ENCODE measurements around the gene ELP4. TPM values are rescaled to one million over a fixed set of nuclear protein-coding genes. Genes with fewer than 3 reads are reported as not detected.
"Not testable (repeated sequence)": the region's sequence is repeated elsewhere in the genome, so short reads cannot be mapped to it uniquely, and the experiment has no call there.

Gene ELP4
- total RNA-seq, 2 experiments from 2014 or later, result 23.0 to 23.3 TPM

- H3K4me3 Mint-ChIP-seq, result no peak overlapping the region
- CTCF ChIA-PET, result interaction anchor here (3.0 kb wide), 1 partner anchor 11 kb away, joined by 8 read pairs; no protein-coding TSS in a partner anchor
- no peak overlapping the region for H3K27ac Mint-ChIP-seq
Measured at GRCh38 chr11:31651822-31652221, 142.3 kb downstream of the ELP4 start.

GRCh38 chr11:31652528-31652927, 143.0 kb downstream of the ELP4 start:
- Mint-ChIP-seq H3K4me1 (ENCODE audit: low read depth) (no peaks in the 10 kb centered on the region), H3K36me3 (ENCODE audit: low read depth) (peaks cover 4% of the 10 kb centered on the region), H3K9me3 (ENCODE audit: insufficient read depth) (no peaks in the 10 kb centered on the region), H3K27ac (no peak overlapping the region), H3K4me3 (no peak overlapping the region), H3K27me3 (ENCODE audit: low read depth) (no peaks in the 10 kb centered on the region)
- CTCF ChIA-PET, result no interaction called here
- ATAC-seq, result no peak
- DNase-seq, result no peak
- POLR2A ChIA-PET, result no interaction called here

More at GRCh38 chr11:31651822-31652221, 142.3 kb downstream of the ELP4 start:
- ATAC-seq, result no peak
- DNase-seq, result no peak
- no peaks in the 10 kb centered on the region for H3K4me1 Mint-ChIP-seq (ENCODE audit: low read depth)
- H3K36me3 Mint-ChIP-seq (ENCODE audit: low read depth), result peaks cover 4% of the 10 kb centered on the region
- no peaks in the 10 kb centered on the region for H3K27me3 Mint-ChIP-seq (ENCODE audit: low read depth)
- H3K9me3 Mint-ChIP-seq (ENCODE audit: insufficient read depth), result no peaks in the 10 kb centered on the region
- POLR2A ChIA-PET, result no interaction called here

GRCh38 chr11:31655483-31655882, 145.9 kb downstream of the ELP4 start:
- Mint-ChIP-seq H3K36me3 (ENCODE audit: low read depth) (peaks cover 4% of the 10 kb centered on the region), H3K27ac (no peak overlapping the region), H3K9me3 (ENCODE audit: insufficient read depth) (no peaks in the 10 kb centered on the region), H3K4me1 (ENCODE audit: low read depth) (no peaks in the 10 kb centered on the region), H3K27me3 (ENCODE audit: low read depth) (no peaks in the 10 kb centered on the region), H3K4me3 (no peak overlapping the region)
- no peak for ATAC-seq
- no peak for DNase-seq
- CTCF ChIA-PET, result no interaction called here
- POLR2A ChIA-PET, result no interaction called here

GRCh38 chr11:31656051-31656450, 146.5 kb downstream of the ELP4 start:
- no peaks in the 10 kb centered on the region for H3K27me3 Mint-ChIP-seq (ENCODE audit: low read depth)
- no peak overlapping the region for H3K4me3 Mint-ChIP-seq
- DNase-seq, result no peak
- POLR2A ChIA-PET, result no interaction called here
- H3K36me3 Mint-ChIP-seq (ENCODE audit: low read depth), result peaks cover 4% of the 10 kb centered on the region
- no peak overlapping the region for H3K27ac Mint-ChIP-seq
- ATAC-seq, result no peak
- H3K9me3 Mint-ChIP-seq (ENCODE audit: insufficient read depth), result no peaks in the 10 kb centered on the region
- CTCF ChIA-PET, result no interaction called here
- H3K4me1 Mint-ChIP-seq (ENCODE audit: low read depth), result no peaks in the 10 kb centered on the region

GRCh38 chr11:31657091-31657490, 147.5 kb downstream of the ELP4 start:
- H3K27me3 Mint-ChIP-seq (ENCODE audit: low read depth), result no peaks in the 10 kb centered on the region
- ChIA-PET CTCF (no interaction called here), POLR2A (no interaction called here)
- H3K36me3 Mint-ChIP-seq (ENCODE audit: low read depth), result no peaks in the 10 kb centered on the region
- H3K27ac Mint-ChIP-seq, result no peak overlapping the region
- no peaks in the 10 kb centered on the region for H3K4me1 Mint-ChIP-seq (ENCODE audit: low read depth)
- no peak overlapping the region for H3K4me3 Mint-ChIP-seq
- no peaks in the 10 kb centered on the region for H3K9me3 Mint-ChIP-seq (ENCODE audit: insufficient read depth)
- DNase-seq, result no peak
- no peak for ATAC-seq

- ChIA-PET CTCF (no interaction called here), POLR2A (no interaction called here)
- H3K4me1 Mint-ChIP-seq (ENCODE audit: low read depth), result no peaks in the 10 kb centered on the region
- no peak for ATAC-seq
- no peaks in the 10 kb centered on the region for H3K36me3 Mint-ChIP-seq (ENCODE audit: low read depth)
- no peak for DNase-seq
- no peak overlapping the region for H3K27ac Mint-ChIP-seq
- H3K27me3 Mint-ChIP-seq (ENCODE audit: low read depth), result no peaks in the 10 kb centered on the region
- H3K9me3 Mint-ChIP-seq (ENCODE audit: insufficient read depth), result no peaks in the 10 kb centered on the region
- H3K4me3 Mint-ChIP-seq, result no peak overlapping the region
Measured at GRCh38 chr11:31664129-31664528, 154.6 kb downstream of the ELP4 start.

GRCh38 chr11:31664954-31665353, 155.4 kb downstream of the ELP4 start:
- CTCF ChIA-PET, result no interaction called here

GRCh38 chr11:31671681-31672080, 162.1 kb downstream of the ELP4 start:
- DNase-seq (no peak), ATAC-seq (no peak)
- CTCF ChIA-PET, result no interaction called here
- no peaks in the 10 kb centered on the region for H3K4me1 Mint-ChIP-seq (ENCODE audit: low read depth)
- no peaks in the 10 kb centered on the region for H3K9me3 Mint-ChIP-seq (ENCODE audit: insufficient read depth)
- H3K36me3 Mint-ChIP-seq (ENCODE audit: low read depth), result no peaks in the 10 kb centered on the region
- POLR2A ChIA-PET, result no interaction called here
- no peak overlapping the region for H3K4me3 Mint-ChIP-seq
- no peaks in the 10 kb centered on the region for H3K27me3 Mint-ChIP-seq (ENCODE audit: low read depth)
- no peak overlapping the region for H3K27ac Mint-ChIP-seq

More at GRCh38 chr11:31664954-31665353, 155.4 kb downstream of the ELP4 start:
- H3K27ac Mint-ChIP-seq, result no peak overlapping the region
- no peaks in the 10 kb centered on the region for H3K36me3 Mint-ChIP-seq (ENCODE audit: low read depth)
- no peak for DNase-seq
- H3K27me3 Mint-ChIP-seq (ENCODE audit: low read depth), result no peaks in the 10 kb centered on the region
- no peak overlapping the region for H3K4me3 Mint-ChIP-seq
- no peak for ATAC-seq
- no peaks in the 10 kb centered on the region for H3K9me3 Mint-ChIP-seq (ENCODE audit: insufficient read depth)
- POLR2A ChIA-PET, result no interaction called here
- no peaks in the 10 kb centered on the region for H3K4me1 Mint-ChIP-seq (ENCODE audit: low read depth)

GRCh38 chr11:31673108-31673507, 163.5 kb downstream of the ELP4 start:
- H3K36me3 Mint-ChIP-seq (ENCODE audit: low read depth); H3K4me1 Mint-ChIP-seq (ENCODE audit: low read depth); H3K27me3 Mint-ChIP-seq (ENCODE audit: low read depth); ATAC-seq; CTCF ChIA-PET; DNase-seq; H3K9me3 Mint-ChIP-seq (ENCODE audit: insufficient read depth); POLR2A ChIA-PET; H3K4me3 Mint-ChIP-seq; H3K27ac Mint-ChIP-seq: not testable (repeated sequence)

GRCh38 chr11:31676280-31676982, 166.9 kb downstream of the ELP4 start:
- H3K4me3 Mint-ChIP-seq, result no peak overlapping the region
- peaks cover 2% of the 10 kb centered on the region for H3K36me3 Mint-ChIP-seq (ENCODE audit: low read depth)
- no peak for DNase-seq
- no peaks in the 10 kb centered on the region for H3K27me3 Mint-ChIP-seq (ENCODE audit: low read depth)
- POLR2A ChIA-PET, result no interaction called here
- no peak for ATAC-seq
- peaks cover 8% of the 10 kb centered on the region for H3K9me3 Mint-ChIP-seq (ENCODE audit: insufficient read depth)
- H3K27ac Mint-ChIP-seq, result no peak overlapping the region
- CTCF ChIA-PET, result no interaction called here
- no peaks in the 10 kb centered on the region for H3K4me1 Mint-ChIP-seq (ENCODE audit: low read depth)

GRCh38 chr11:31680770-31681169, 171.2 kb downstream of the ELP4 start:
- DNase-seq (no peak), ATAC-seq (no peak)
- Mint-ChIP-seq H3K27me3 (ENCODE audit: low read depth) (no peaks in the 10 kb centered on the region), H3K27ac (no peak overlapping the region), H3K9me3 (ENCODE audit: insufficient read depth) (peaks cover 8% of the 10 kb centered on the region), H3K4me3 (no peak overlapping the region), H3K36me3 (ENCODE audit: low read depth) (peaks cover 2% of the 10 kb centered on the region), H3K4me1 (ENCODE audit: low read depth) (no peaks in the 10 kb centered on the region)
- CTCF ChIA-PET, result no interaction called here
- POLR2A ChIA-PET, result no interaction called here

- CTCF ChIA-PET, result no interaction called here
- Mint-ChIP-seq H3K27ac (no peak overlapping the region), H3K36me3 (ENCODE audit: low read depth) (no peaks in the 10 kb centered on the region), H3K27me3 (ENCODE audit: low read depth) (no peaks in the 10 kb centered on the region), H3K9me3 (ENCODE audit: insufficient read depth) (no peaks in the 10 kb centered on the region), H3K4me3 (no peak overlapping the region), H3K4me1 (ENCODE audit: low read depth) (no peaks in the 10 kb centered on the region)
- no peak for DNase-seq
- no peak for ATAC-seq
- POLR2A ChIA-PET, result no interaction called here
Measured at GRCh38 chr11:31687256-31687655, 177.7 kb downstream of the ELP4 start.

- Mint-ChIP-seq H3K9me3 (ENCODE audit: insufficient read depth) (no peaks in the 10 kb centered on the region), H3K27me3 (ENCODE audit: low read depth) (no peaks in the 10 kb centered on the region), H3K27ac (no peak overlapping the region), H3K36me3 (ENCODE audit: low read depth) (no peaks in the 10 kb centered on the region), H3K4me3 (no peak overlapping the region), H3K4me1 (ENCODE audit: low read depth) (no peaks in the 10 kb centered on the region)
- ChIA-PET POLR2A (no interaction called here), CTCF (no interaction called here)
- ATAC-seq (no peak), DNase-seq (no peak)
Measured at GRCh38 chr11:31687861-31688260, 178.3 kb downstream of the ELP4 start.

Data from activated CD8-positive, alpha-beta T cell treated with anti-CD3 and anti-CD28 coated beads, Interleukin-2, amount 10 ng/mL, durations not matched to agents 7 days and 5 days (primary cell).